ENCODE measurements around the gene TLCD3B. TPM values are rescaled to one million over a fixed set of nuclear protein-coding genes. Genes with fewer than 3 reads are reported as not detected.
"Not testable (repeated sequence)": the region's sequence is repeated elsewhere in the genome, so short reads cannot be mapped to it uniquely, and the experiment has no call there.

Gene TLCD3B
- total RNA-seq, 3 donors from 2014 or later (not counting 1 experiment from before 2014, with no cell fraction given) = 0.88 to 2.0 (median 1.7) TPM

- Histone ChIP-seq H3K4me1 (ENCODE audit: control insufficient read depth, insufficient read depth, low read length) (peaks cover 12% of the 10 kb centered on the region), H3K4me3 (ENCODE audit: low read length) (no peak overlapping the region), H3K27me3 (ENCODE audit: control insufficient read depth, insufficient read depth, low read length) (no peaks in the 10 kb centered on the region), H3K27ac (ENCODE audit: low read length) (no peak overlapping the region), H3K9me3 (ENCODE audit: control insufficient read depth, insufficient read depth, low read length) (no peaks in the 10 kb centered on the region), H3K36me3 (ENCODE audit: control insufficient read depth, insufficient read depth, low read length) (no peaks in the 10 kb centered on the region)
- no peak for TF ChIP-seq CTCF (IDR thresholded peaks at IDR 0.05)
- intact Hi-C loops (cut with micrococcal nuclease) = no loop called here
- no peak for DNase-seq
- peaks cover under 1 to 14% of the 10 kb centered on the region in 2 donors for H3K27me3 Mint-ChIP-seq (ENCODE audit: low read depth in 2 of 2)
- H3K4me1 Mint-ChIP-seq = peaks cover 8 to 13% of the 10 kb centered on the region in 2 donors
- no peak for ATAC-seq
- no peak overlapping the region for H3K4me3 Mint-ChIP-seq
- H3K27ac Mint-ChIP-seq = no peak overlapping the region
- H3K36me3 Mint-ChIP-seq = no peaks in the 10 kb centered on the region
- no peaks in the 10 kb centered on the region for H3K9me3 Mint-ChIP-seq
- 100% methylated on average over 2 of the region's 2 CpGs for WGBS (ENCODE audit: insufficient coverage)
Observed at GRCh38 chr16:30017277-30017656, 13.8 kb downstream of the TLCD3B start.

GRCh38 chr16:30016555-30017276 lies 14.4 kb downstream of the TLCD3B start:
- Histone ChIP-seq H3K27me3 (ENCODE audit: control insufficient read depth, insufficient read depth, low read length) (peaks cover under 1% of the 10 kb centered on the region), H3K9me3 (ENCODE audit: control insufficient read depth, insufficient read depth, low read length) (no peaks in the 10 kb centered on the region), H3K36me3 (ENCODE audit: control insufficient read depth, insufficient read depth, low read length) (no peaks in the 10 kb centered on the region), H3K4me1 (ENCODE audit: control insufficient read depth, insufficient read depth, low read length) (peaks cover 11% of the 10 kb centered on the region), H3K4me3 (ENCODE audit: low read length) (no peak overlapping the region), H3K27ac (ENCODE audit: low read length) (no peak overlapping the region)
- no peak overlapping the region for H3K4me3 Mint-ChIP-seq
- peaks cover 6 to 19% of the 10 kb centered on the region in 2 donors for H3K27me3 Mint-ChIP-seq (ENCODE audit: low read depth in 2 of 2)
- intact Hi-C loops (cut with micrococcal nuclease) = no loop called here
- ATAC-seq = no peak
- TF ChIP-seq CTCF (IDR thresholded peaks at IDR 0.05) = no peak
- peaks cover 13 to 18% of the 10 kb centered on the region in 2 donors for H3K4me1 Mint-ChIP-seq
- H3K27ac Mint-ChIP-seq = no peak overlapping the region
- DNase-seq = no peak
- H3K36me3 Mint-ChIP-seq = no peaks in the 10 kb centered on the region
- 93% methylated on average over 7 of the region's 8 CpGs for WGBS (ENCODE audit: insufficient coverage)
- H3K9me3 Mint-ChIP-seq = no peaks in the 10 kb centered on the region

GRCh38 chr16:30015450-30015849 lies 15.6 kb downstream of the TLCD3B start:
- H3K4me3 Mint-ChIP-seq; H3K4me3 ChIP-seq (ENCODE audit: low read length); H3K36me3 Mint-ChIP-seq; intact Hi-C loops (cut with micrococcal nuclease); H3K9me3 ChIP-seq (ENCODE audit: control insufficient read depth, insufficient read depth, low read length); H3K27ac ChIP-seq (ENCODE audit: low read length); H3K9me3 Mint-ChIP-seq; H3K27me3 ChIP-seq (ENCODE audit: control insufficient read depth, insufficient read depth, low read length); H3K27ac Mint-ChIP-seq; DNase-seq; ATAC-seq; H3K4me1 ChIP-seq (ENCODE audit: control insufficient read depth, insufficient read depth, low read length); H3K36me3 ChIP-seq (ENCODE audit: control insufficient read depth, insufficient read depth, low read length): not testable (repeated sequence)
- 99% methylated on average over 7 of the region's 7 CpGs for whole genome bisulfite sequencing (ENCODE audit: insufficient coverage)
- H3K27me3 Mint-ChIP-seq (ENCODE audit: low read depth in 2 of 2) = peaks cover 7 to 20% of the 10 kb centered on the region in 2 donors
- peaks cover 5 to 13% of the 10 kb centered on the region in 2 donors for H3K4me1 Mint-ChIP-seq

GRCh38 chr16:30012598-30012997 lies 18.5 kb downstream of the TLCD3B start:
- DNase-seq; H3K36me3 Mint-ChIP-seq; H3K9me3 Mint-ChIP-seq; H3K36me3 ChIP-seq (ENCODE audit: control insufficient read depth, insufficient read depth, low read length); H3K4me3 Mint-ChIP-seq; ATAC-seq; H3K4me3 ChIP-seq (ENCODE audit: low read length); H3K9me3 ChIP-seq (ENCODE audit: control insufficient read depth, insufficient read depth, low read length); H3K27ac ChIP-seq (ENCODE audit: low read length); intact Hi-C loops (cut with micrococcal nuclease); H3K27ac Mint-ChIP-seq: not testable (repeated sequence)
- H3K4me1 Mint-ChIP-seq = peaks cover 5 to 17% of the 10 kb centered on the region in 2 donors
- Histone ChIP-seq H3K27me3 (ENCODE audit: control insufficient read depth, insufficient read depth, low read length) (peaks cover 13% of the 10 kb centered on the region), H3K4me1 (ENCODE audit: control insufficient read depth, insufficient read depth, low read length) (peaks cover 14% of the 10 kb centered on the region)
- 89% methylated on average over 10 of the region's 14 CpGs for WGBS (ENCODE audit: insufficient coverage)
- peaks cover 7 to 32% of the 10 kb centered on the region in 2 donors for H3K27me3 Mint-ChIP-seq (ENCODE audit: low read depth in 2 of 2)

Data from natural killer cell (primary cell).